Right forelimb (tissue), 1 donor: ENCODE results near the gene CHN2.
"Not testable (repeated sequence)": the region's sequence is repeated elsewhere in the genome, so short reads cannot be mapped to it uniquely, and the experiment has no call there.

ENCODE experiments used
- DNase-seq: peaks from one replicate; pipeline ENCODE4 v3.0.0-alpha.2; 2018

The CHN2 gene

GRCh38 chr7:29262191-29262917 lies 67.8 kb downstream of the CHN2 start:
- DNase-seq = no peak

DNA sequence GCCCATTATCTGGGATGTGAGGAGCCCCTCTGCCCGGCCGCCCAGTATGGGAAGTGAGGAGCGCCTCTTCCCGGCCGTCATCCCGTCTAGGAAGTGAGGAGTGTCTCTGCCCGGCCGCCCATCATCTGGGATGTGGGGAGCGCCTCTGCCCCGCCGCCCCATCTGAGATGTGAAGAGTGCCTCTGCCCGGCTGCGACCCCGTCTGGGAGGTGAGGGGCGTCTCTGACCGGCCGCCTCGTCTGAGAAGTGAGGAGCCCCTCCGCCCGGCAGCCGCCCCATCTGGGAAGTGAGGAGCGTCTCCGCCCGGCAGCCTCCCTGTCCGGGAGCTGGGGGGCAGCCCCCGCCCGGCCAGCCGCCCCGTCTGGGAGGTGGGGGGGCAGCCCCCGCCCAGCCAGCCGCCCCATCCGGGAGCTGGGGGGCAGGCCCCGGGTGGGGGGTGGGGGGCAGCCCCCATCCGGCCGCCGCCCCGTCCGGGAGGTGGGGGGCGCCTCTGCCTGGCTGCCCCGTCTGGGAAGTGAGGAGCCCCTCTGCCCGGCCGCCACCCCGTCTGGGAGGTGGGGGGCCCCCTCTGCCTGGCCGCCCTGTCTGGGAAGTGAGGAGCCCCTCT lies 69.1 kb downstream of the CHN2 start:
- not testable (repeated sequence) for DNase-seq

GRCh38 chr7:29265208-29265923 lies 70.8 kb downstream of the CHN2 start:
- DNase-seq = peak; percentile 37

DNA sequence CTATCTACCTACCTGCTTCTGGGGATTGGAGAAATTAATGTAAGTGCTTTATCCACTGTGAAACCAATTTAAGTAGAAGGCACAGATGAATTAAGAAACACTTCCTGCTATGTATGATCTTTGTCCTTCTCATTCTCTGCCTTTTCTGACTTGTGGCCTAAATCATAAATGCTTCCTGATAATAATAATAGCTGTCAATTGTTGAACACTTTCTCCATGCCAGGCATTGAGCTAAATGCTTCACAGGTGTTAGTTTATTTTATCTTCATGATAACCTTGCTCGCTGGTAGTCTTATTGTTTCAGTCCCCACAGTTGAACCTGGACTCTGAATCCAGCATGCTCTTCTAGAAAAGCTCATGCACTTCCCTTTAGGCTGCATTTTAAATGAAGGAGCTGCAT lies 75.4 kb downstream of the CHN2 start:
- DNase-seq = no peak

DNA sequence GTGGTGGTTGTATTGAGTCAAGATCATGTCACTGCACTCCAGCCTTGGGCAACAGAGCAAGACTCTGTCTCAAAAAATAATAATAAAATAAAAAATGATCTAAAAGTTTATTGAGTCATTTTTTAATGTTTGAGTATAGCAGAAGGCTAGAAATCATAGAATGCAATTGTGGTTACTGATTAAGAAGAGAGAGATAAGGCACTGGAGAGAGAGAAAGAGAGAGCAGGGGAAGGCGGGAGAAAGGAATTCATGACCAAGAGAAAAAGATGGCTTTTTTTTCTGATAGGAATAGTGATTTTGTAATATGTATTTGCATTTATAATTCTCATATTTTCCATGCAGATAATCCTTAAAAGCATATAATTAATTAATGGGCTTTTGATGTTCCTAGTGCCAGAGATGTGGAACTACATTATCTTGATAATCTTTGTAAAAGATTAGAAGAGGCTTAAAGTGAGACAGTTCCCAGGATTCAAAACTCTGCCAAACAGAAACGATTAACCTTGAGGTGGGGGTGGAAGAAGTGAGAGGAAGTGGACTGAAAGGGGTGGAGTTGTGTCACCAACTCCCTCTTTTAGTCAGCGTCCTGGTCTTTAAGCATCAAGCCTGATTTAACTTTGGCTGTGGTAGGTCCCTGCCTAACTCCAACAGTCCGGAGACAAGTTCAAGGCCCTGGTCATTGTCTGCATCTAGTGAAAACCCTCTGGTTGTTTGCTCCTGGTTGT lies 76.2 kb downstream of the CHN2 start:
- DNase-seq = no peak

DNA sequence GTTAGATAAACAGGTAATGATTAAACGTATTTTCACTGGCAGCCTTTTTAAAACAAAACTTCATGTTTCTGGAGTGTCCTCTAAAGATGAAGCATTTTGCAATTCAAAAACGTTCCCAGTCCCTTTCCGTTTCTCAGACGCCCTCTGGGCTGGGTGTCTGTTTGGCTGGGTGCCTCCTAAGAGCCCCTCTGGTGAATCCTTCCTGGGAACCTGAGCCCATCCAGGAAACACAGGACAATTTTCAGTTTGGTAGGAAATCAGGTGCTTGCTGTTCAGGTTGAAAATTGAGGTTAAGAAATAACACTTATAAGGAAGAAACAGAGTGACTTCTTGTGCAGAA lies 76.7 kb downstream of the CHN2 start:
- DNase-seq = no peak

GRCh38 chr7:29272057-29272456 lies 77.5 kb downstream of the CHN2 start:
- no peak for DNase-seq

DNA sequence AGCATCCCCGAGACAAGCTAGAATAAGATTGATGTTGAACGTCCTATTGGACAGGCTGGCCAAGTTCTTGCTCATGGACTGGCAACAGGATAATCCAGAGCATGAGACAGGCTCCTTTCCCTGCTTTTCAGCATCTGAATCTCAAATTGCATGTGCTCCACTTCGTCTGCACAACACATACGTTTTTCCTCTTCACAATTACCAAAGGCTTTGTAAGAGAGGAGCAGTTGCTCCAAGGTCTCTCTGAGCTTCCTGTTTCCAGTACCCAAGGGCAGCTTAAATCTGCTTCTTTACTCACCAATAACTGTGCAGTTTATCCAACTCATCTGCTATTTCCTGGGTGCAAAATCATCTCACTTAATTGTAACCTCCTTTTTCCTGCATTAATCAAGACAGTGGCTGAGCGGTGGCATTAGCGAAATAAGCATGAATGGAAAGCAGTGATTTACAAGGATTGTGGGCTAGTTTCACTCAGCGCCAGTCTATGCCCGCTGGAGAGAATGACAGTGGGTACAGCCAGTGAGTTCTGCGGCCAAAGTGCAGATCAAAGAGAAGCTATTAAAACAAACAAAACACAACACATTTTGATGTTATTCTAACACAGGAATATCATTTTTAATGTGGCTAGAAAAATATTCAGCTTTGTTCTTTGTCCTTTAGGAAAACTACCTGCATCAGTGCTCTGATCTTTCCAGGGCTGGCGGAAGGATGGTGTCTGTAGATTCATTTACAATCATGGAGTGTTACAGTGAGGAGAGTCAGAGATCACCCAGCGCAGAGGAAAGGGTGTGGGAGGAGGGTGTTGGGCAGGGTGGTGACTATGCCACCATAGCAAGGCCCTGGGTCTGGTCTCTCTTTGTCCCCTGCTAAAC lies 79.8 kb downstream of the CHN2 start:
- peak; percentile 65 for DNase-seq

DNA sequence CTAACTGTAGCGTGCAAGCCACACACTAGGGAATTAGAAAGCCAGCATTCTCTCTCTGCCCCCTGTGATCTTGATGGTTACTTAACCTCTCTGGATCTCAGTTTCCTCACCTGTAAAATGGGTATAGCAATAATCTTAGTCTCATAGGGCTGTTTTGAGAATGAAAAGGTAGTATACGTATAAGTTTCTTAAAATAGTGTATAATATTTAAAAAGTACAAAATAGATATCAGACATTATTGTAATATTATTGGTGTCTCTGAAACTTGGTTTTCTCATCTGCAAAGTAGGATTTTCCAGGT lies 80.4 kb downstream of the CHN2 start:
- no peak for DNase-seq

- no peak for DNase-seq
These were observed 80.9 kb downstream of the CHN2 start for GRCh38 chr7:29275493-29275892.

- no peak for DNase-seq
These were observed 81.6 kb downstream of the CHN2 start for GRCh38 chr7:29276199-29276598.

GRCh38 chr7:29276806-29277205 lies 82.2 kb downstream of the CHN2 start:
- DNase-seq = no peak

DNA sequence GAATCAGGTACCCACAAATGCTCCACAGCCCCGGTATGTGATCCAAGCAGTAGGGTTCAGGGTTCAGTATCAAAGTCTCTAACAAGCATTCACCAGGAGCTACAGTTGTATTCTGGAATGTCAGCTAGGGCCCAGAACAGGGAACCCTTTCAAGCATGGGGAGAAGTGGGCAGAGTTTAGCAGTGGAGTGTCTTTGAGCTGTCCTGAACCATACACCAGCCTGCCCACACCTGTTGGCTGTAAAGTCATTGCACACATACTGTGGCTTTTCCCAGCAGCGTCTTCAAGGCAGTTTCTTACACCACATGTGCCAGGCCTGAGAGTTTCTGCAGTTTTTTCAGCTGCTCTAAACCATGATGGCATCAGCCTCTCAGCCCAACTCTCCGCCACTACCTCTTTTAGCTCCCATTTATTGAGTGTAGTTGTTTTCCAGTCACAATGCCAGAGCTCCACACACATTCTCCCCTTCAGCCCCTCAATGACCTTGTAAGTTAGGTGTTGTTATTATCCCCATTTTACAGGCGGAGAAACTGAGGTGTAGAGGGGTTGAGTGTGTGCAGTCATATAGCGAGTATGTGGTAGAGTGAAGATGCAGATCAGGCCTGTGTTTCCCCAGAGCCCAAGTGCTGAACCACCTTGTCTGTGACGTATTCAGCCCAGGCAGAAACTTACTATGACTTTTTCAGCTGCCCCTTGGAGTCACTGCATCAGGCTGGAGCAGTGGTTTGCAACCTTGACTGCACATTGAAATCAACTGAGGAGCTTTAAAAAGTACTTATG lies 83.1 kb downstream of the CHN2 start:
- no peak for DNase-seq

GRCh38 chr7:29278337-29279069 lies 83.9 kb downstream of the CHN2 start:
- no peak for DNase-seq

DNA sequence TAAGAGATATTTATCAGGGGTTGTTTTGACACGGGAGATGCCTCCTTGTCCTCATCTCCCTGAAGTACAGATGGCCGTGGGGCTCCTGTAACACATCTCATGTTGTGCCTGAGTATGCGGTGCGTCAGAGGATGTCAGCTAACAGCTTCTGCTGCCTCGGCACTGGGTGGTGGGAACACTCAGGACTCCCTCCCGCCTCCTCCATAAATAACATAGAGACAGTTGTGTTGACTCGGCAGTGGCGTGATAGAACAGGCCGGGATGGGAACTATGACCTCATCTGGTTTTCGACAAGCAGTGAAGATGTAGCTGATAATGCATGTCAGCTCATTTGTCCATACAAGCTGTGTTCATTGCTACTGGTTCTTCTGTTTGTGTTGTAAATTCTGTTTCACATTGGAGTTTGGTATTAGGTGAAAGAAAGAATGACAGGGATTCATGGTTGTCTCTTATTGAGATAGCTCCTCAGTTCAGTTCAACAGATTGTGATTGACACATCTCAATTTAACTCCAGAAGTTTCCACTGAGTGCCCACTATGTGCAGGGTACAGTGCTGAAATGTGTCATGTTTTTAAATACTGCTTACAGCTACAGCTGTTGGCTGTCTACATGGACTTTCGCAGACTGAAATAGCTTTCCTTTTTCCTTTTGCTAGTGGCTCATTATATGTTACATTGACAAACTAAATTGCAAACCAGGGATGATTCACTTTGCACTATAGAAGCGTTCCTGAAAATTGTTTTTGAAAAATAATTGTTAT lies 87.4 kb downstream of the CHN2 start:
- no peak for DNase-seq

DNA sequence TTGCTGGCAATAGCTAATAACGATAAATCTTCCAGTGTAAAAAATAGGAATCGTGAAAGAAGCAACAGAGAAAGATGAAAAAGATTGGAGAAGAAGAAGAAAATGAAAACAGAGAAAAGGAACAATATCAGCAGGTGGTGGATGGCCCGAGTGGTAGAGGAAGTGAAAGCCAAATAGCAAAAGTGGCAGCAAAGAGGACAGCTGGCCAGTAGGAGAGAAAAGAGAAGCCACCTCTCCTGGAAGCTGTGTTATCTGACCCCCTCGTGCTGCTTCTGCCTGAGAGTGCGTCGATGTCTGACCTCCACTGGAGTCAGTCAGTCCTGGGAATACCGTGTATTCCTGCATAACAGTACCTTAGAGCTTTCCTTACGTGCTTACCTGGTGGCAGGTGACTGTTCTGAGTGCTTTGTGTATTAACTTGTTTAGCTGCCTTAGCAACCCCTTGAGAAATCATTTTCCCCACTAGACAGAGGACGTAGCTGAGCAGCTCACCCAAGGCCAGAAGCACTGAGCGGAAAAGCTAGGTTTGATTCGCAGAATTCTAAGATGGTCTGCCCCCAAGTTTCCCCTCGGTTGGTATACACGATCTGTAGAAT lies 88.3 kb downstream of the CHN2 start:
- DNase-seq = no peak

DNA sequence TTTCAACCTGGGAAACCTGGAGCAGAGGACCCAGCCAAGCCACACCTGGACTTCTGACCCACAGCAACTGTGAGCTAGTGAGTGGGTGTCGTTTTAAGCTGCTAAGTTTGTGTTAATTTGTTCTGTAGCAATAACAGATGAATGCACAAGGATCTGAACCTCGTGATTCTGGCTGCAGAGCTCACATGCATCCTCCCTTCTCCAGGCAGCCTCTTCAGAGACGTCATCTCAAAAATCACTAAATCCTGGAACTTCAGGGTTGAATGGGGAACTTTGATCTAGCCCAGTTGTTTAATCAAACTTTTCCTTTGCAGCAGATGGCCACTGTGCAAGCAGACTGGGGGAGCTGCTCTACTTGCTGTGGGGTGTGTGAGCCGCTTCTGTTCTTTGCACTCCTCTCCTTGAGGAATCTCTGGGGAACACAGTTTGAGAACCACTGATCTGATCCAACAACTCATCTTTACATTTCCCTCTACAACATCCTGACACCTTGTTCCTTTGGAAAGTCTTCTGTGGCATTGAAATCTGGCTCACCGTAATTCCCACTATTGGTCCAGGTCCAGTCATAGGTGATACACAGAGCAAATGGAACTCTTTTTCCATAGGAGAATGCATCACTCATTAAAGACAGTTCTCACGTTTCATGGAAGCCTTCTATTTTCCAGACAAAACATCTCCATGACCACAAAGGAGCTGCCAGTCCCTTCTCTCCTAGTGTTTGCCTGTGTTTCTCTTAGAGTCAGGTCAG lies 90.3 kb downstream of the CHN2 start:
- no peak for DNase-seq

- no peak for DNase-seq
These were observed 90.8 kb downstream of the CHN2 start for GRCh38 chr7:29285444-29285793.

GRCh38 chr7:29285861-29286260 lies 91.3 kb downstream of the CHN2 start:
- no peak for DNase-seq
